OCI-LY7 (cell line): Measurements from ENCODE around the gene C9.

Experiments
- EZH2phosphoT487 ChIP-seq: fragments of 200-600 bp; sonication (generic); IDR thresholded peaks from 2 replicates; pipeline ENCODE4 v1.6.1; 2018; ENCODE audit warnings: low read depth, borderline replicate concordance, mild to moderate bottlenecking, mixed run types, antibody characterized with exemption, low read length, moderate library complexity, mixed read lengths
- TF ChIP-seq, protein P1 (sequence below): fragments of 200-600 bp; sonication (generic); conservative IDR thresholded peaks from 2 replicates; pipeline ENCODE4 v1.5.1; 2014; ENCODE audit warnings: mild to moderate bottlenecking, antibody characterized with exemption, low read length, moderate library complexity, mixed read lengths

DNA sequence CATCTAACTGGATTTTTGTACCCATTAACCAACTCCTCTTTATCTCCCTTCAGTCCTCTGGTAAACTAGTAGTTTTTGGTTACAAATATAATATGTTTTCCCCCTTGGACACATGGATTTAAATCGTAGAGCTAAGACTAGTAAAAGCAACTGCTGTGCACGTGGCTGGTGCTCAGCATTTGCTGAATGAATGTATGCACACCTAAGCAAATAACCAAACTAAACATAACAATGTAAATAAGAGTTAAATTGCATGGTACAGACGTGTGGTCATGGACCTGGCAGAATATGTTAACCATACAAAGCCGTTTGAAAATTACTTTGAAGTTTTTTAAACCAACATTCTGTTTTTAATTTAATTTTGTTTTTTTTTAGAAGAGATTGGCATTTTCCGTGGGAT, 79.7 kb downstream of the C9 start:
- TF ChIP-seq, protein P1, sequence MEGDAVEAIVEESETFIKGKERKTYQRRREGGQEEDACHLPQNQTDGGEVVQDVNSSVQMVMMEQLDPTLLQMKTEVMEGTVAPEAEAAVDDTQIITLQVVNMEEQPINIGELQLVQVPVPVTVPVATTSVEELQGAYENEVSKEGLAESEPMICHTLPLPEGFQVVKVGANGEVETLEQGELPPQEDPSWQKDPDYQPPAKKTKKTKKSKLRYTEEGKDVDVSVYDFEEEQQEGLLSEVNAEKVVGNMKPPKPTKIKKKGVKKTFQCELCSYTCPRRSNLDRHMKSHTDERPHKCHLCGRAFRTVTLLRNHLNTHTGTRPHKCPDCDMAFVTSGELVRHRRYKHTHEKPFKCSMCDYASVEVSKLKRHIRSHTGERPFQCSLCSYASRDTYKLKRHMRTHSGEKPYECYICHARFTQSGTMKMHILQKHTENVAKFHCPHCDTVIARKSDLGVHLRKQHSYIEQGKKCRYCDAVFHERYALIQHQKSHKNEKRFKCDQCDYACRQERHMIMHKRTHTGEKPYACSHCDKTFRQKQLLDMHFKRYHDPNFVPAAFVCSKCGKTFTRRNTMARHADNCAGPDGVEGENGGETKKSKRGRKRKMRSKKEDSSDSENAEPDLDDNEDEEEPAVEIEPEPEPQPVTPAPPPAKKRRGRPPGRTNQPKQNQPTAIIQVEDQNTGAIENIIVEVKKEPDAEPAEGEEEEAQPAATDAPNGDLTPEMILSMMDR: no peak
- no peak for TF ChIP-seq EZH2phosphoT487
